Neural cell (in vitro differentiated cells): Measurements from ENCODE around the gene A2M. TPM values are rescaled to one million over a fixed set of nuclear protein-coding genes. Genes with fewer than 3 reads are reported as not detected.

ENCODE experiments used
- H2AFZ ChIP-seq: fragments of 200-600, 300-800 bp; sonication (generic), shearing (Covaris generic); 2 replicates; pipeline ENCODE4 v1.6.0; 2014; ENCODE audit warnings: low read depth, mild to moderate bottlenecking, antibody characterized with exemption, low read length, moderate library complexity
- H3F3A ChIP-seq: fragments of 200-600 bp; shearing (Covaris generic); 2 replicates; pipeline ENCODE4 v1.6.1; 2016; ENCODE audit warnings: mild to moderate bottlenecking, moderate library complexity, mixed read lengths, antibody characterized with exemption, low read length; ENCODE audit not compliant: insufficient read depth, poor library complexity, severe bottlenecking
- H3K27ac ChIP-seq: fragments of 200-600, 300-800 bp; sonication (generic), shearing (Covaris generic); 2 replicates; pipeline ENCODE4 v1.5.1; 2014; ENCODE audit warnings: mild to moderate bottlenecking, low read length, moderate library complexity
- H3K27me3 ChIP-seq: fragments of 300-800, 200-600 bp; sonication (generic), shearing (Covaris generic); 2 replicates; pipeline ENCODE4 v1.6.0; 2014; ENCODE audit warnings: mild to moderate bottlenecking, low read depth, low read length, moderate library complexity; ENCODE audit not compliant: insufficient read depth
- H3K36me3 ChIP-seq: fragments of 300-800, 200-600 bp; sonication (generic), shearing (Covaris generic); 2 replicates; pipeline ENCODE4 v1.5.1; 2014; ENCODE audit warnings: mild to moderate bottlenecking, antibody characterized with exemption, low read length, moderate library complexity; ENCODE audit not compliant: insufficient read depth
- H3K4me2 ChIP-seq: fragments of 300-800, 200-600 bp; sonication (generic), shearing (Covaris generic); 2 replicates; pipeline ENCODE4 v1.6.0; 2014; ENCODE audit warnings: mild to moderate bottlenecking, low read length
- H3K4me3 ChIP-seq: fragments of 300-800, 200-600 bp; sonication (generic), shearing (Covaris generic); 2 replicates; pipeline ENCODE4 v1.5.1; 2014; ENCODE audit warnings: mild to moderate bottlenecking, low read length, moderate library complexity
- H3K79me2 ChIP-seq: fragments of 200-600 bp; shearing (Covaris generic); replicated peaks from 2 replicates; pipeline ENCODE4 v1.6.0; 2014; ENCODE audit warnings: mild to moderate bottlenecking, low read length, moderate library complexity; ENCODE audit not compliant: insufficient read depth
- H3K9ac ChIP-seq: fragments of 300-800, 200-600 bp; sonication (generic), shearing (Covaris generic); 2 replicates; pipeline ENCODE4 v1.6.1; 2016; ENCODE audit warnings: mild to moderate bottlenecking, low read length, mixed read lengths
- H3K9me2 ChIP-seq: fragments of 200-600 bp; shearing (Covaris generic); 2 replicates; pipeline ENCODE4 v1.6.1; 2016; ENCODE audit warnings: mild to moderate bottlenecking, low read length, mixed read lengths; ENCODE audit not compliant: insufficient read depth
- H3K9me3 ChIP-seq: fragments of 200-600, 300-800 bp; sonication (generic), shearing (Covaris generic); 2 replicates; pipeline ENCODE4 v1.6.1; 2016; ENCODE audit warnings: mild to moderate bottlenecking, mixed run types, low read length, moderate library complexity, mixed read lengths
- H4K20me1 ChIP-seq: fragments of 200-600 bp; shearing (Covaris generic); 2 replicates; pipeline ENCODE4 v1.6.1; 2016; ENCODE audit warnings: mild to moderate bottlenecking, mixed run types; ENCODE audit not compliant: insufficient read depth
- EP300 ChIP-seq: fragments of 450-650 bp; conservative IDR thresholded peaks from 2 replicates; pipeline ENCODE4 v1.6.1; 2014; ENCODE audit warnings: antibody characterized with exemption, mild to moderate bottlenecking, moderate library complexity; ENCODE audit not compliant: poor library complexity, severe bottlenecking
- EZH2 ChIP-seq: fragments of 200-600, 300-800 bp; shearing (Covaris generic), sonication (generic); IDR thresholded peaks from 2 replicates; pipeline ENCODE4 v1.6.1; 2014; ENCODE audit warnings: antibody characterized with exemption, low read length, borderline replicate concordance, mild to moderate bottlenecking; ENCODE audit not compliant: insufficient read depth, poor library complexity, severe bottlenecking
- MXI1 ChIP-seq: fragments of 450-650 bp; conservative IDR thresholded peaks from 2 replicates; pipeline ENCODE4 v1.6.1; 2014; ENCODE audit warnings: antibody characterized with exemption, mild to moderate bottlenecking; ENCODE audit not compliant: poor library complexity, severe bottlenecking
- POLR2AphosphoS5 ChIP-seq: IDR thresholded peaks from 2 replicates; pipeline ENCODE4 v1.6.1; 2012
- RAD21 ChIP-seq: fragments of 450-650 bp; conservative IDR thresholded peaks from 2 replicates; pipeline ENCODE4 v1.6.1; 2014; ENCODE audit warnings: antibody characterized with exemption, mild to moderate bottlenecking, moderate library complexity
- SMC3 ChIP-seq: fragments of 450-650 bp; conservative IDR thresholded peaks from 2 replicates; pipeline ENCODE4 v1.6.1; 2014; ENCODE audit warnings: antibody characterized with exemption, mild to moderate bottlenecking, moderate library complexity; ENCODE audit not compliant: poor library complexity
- TAF1 ChIP-seq: IDR thresholded peaks from 2 replicates; pipeline ENCODE4 v1.6.1; 2012; ENCODE audit warnings: low read depth
- polyA plus RNA-seq: library from polyadenylated mRNA; depleted of rRNA; stranded (reverse); fragments of >200 nt; gene quantifications from 2 replicates; pipeline ENCODE4 v1.2.3, GENCODE V29; 2014
- TF ChIP-seq, protein P1 (sequence below): fragments of 450-650 bp; IDR thresholded peaks from 2 replicates; pipeline ENCODE4 v1.5.1; 2014; ENCODE audit warnings: antibody characterized with exemption, mild to moderate bottlenecking, moderate library complexity; ENCODE audit not compliant: poor library complexity, severe bottlenecking
- TF ChIP-seq, protein P2 (sequence below): IDR thresholded peaks from 2 replicates; pipeline ENCODE4 v1.6.1; 2012; ENCODE audit warnings: borderline replicate concordance

Gene A2M
- polyA plus RNA-seq, 1 donor from 2014 or later: 0.09 TPM

- Histone ChIP-seq H3K4me3 (no peak overlapping the region), H3F3A (no peaks in the 10 kb centered on the region), H3K9me2 (no peaks in the 10 kb centered on the region), H3K4me2 (no peak overlapping the region), H3K9me3 (no peaks in the 10 kb centered on the region), H3K36me3 (no peaks in the 10 kb centered on the region), H3K9ac (no peak overlapping the region), H3K27ac (no peak overlapping the region), H2AFZ (no peak overlapping the region), H3K27me3 (no peaks in the 10 kb centered on the region), H4K20me1 (no peaks in the 10 kb centered on the region), H3K79me2 (no peaks in the 10 kb centered on the region)
- TF ChIP-seq SMC3 (no peak), MXI1 (no peak), EZH2 (no peak), RAD21 (no peak), TAF1 (no peak), POLR2AphosphoS5 (no peak), EP300 (no peak)
- TF ChIP-seq, protein P1, sequence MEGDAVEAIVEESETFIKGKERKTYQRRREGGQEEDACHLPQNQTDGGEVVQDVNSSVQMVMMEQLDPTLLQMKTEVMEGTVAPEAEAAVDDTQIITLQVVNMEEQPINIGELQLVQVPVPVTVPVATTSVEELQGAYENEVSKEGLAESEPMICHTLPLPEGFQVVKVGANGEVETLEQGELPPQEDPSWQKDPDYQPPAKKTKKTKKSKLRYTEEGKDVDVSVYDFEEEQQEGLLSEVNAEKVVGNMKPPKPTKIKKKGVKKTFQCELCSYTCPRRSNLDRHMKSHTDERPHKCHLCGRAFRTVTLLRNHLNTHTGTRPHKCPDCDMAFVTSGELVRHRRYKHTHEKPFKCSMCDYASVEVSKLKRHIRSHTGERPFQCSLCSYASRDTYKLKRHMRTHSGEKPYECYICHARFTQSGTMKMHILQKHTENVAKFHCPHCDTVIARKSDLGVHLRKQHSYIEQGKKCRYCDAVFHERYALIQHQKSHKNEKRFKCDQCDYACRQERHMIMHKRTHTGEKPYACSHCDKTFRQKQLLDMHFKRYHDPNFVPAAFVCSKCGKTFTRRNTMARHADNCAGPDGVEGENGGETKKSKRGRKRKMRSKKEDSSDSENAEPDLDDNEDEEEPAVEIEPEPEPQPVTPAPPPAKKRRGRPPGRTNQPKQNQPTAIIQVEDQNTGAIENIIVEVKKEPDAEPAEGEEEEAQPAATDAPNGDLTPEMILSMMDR: no peak
- TF ChIP-seq, protein P2, sequence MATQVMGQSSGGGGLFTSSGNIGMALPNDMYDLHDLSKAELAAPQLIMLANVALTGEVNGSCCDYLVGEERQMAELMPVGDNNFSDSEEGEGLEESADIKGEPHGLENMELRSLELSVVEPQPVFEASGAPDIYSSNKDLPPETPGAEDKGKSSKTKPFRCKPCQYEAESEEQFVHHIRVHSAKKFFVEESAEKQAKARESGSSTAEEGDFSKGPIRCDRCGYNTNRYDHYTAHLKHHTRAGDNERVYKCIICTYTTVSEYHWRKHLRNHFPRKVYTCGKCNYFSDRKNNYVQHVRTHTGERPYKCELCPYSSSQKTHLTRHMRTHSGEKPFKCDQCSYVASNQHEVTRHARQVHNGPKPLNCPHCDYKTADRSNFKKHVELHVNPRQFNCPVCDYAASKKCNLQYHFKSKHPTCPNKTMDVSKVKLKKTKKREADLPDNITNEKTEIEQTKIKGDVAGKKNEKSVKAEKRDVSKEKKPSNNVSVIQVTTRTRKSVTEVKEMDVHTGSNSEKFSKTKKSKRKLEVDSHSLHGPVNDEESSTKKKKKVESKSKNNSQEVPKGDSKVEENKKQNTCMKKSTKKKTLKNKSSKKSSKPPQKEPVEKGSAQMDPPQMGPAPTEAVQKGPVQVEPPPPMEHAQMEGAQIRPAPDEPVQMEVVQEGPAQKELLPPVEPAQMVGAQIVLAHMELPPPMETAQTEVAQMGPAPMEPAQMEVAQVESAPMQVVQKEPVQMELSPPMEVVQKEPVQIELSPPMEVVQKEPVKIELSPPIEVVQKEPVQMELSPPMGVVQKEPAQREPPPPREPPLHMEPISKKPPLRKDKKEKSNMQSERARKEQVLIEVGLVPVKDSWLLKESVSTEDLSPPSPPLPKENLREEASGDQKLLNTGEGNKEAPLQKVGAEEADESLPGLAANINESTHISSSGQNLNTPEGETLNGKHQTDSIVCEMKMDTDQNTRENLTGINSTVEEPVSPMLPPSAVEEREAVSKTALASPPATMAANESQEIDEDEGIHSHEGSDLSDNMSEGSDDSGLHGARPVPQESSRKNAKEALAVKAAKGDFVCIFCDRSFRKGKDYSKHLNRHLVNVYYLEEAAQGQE: no peak
Measured at GRCh38 chr12:9099552-9100190, 16.0 kb downstream of the A2M start.

- H3K9me2 ChIP-seq: no peaks in the 10 kb centered on the region
- H3K9me3 ChIP-seq: no peaks in the 10 kb centered on the region
- TF ChIP-seq EP300 (no peak), RAD21 (no peak), POLR2AphosphoS5 (no peak), SMC3 (no peak), TAF1 (no peak)
- TF ChIP-seq, protein P2: no peak
- H3K36me3 ChIP-seq: no peaks in the 10 kb centered on the region
- no peak overlapping the region for H3K9ac ChIP-seq
- no peaks in the 10 kb centered on the region for H4K20me1 ChIP-seq
- no peaks in the 10 kb centered on the region for H3K27me3 ChIP-seq
- H2AFZ ChIP-seq: no peak overlapping the region
- H3K27ac ChIP-seq: no peak overlapping the region
- no peaks in the 10 kb centered on the region for H3K79me2 ChIP-seq
- no peak overlapping the region for H3K4me3 ChIP-seq
- H3K4me2 ChIP-seq: no peak overlapping the region
- no peaks in the 10 kb centered on the region for H3F3A ChIP-seq
Measured at GRCh38 chr12:9098463-9099026, 17.2 kb downstream of the A2M start.
